ENCODE measurements around the gene FBLN2.

DNA sequence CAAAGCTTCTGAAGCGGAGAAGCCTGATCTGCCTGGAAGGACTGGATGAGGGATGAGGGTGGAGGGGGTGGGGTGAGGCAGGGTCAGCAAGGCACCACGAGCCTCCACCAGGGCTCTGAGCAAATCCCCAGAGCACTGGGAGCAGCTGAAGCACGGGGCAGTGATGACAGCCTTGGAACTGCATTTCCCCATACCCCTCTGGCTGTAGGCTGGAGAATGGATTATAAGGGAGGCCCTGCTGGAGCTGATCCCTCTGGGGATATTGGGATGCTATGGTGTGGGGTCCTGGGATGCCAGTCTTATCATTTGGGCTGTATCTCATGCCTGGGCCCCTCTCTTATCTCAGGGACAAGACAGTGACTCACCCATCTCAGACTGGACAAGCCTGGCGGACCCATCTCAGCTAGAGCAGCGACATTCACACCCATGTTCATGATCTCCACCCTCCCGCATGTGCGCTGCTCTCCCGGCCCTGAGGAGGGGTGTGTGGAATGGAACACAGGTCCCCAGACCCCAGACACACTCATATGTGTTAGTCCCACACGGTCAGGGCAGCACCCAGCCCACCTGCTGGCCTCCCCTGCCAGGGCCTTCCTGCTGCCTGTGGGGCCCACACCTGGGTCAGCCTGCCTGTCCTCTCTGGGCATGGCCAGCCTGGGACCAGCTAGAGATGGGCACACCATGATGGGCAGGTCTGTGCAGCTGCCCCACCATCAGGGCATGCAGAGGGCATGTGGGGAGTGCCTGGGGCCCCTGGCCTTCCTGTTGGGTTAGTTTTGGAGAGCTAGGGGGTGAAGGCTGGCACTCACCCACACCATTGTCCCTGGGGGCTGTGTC is 97.1 kb downstream of the FBLN2 start:
- TF ChIP-seq, protein P1, sequence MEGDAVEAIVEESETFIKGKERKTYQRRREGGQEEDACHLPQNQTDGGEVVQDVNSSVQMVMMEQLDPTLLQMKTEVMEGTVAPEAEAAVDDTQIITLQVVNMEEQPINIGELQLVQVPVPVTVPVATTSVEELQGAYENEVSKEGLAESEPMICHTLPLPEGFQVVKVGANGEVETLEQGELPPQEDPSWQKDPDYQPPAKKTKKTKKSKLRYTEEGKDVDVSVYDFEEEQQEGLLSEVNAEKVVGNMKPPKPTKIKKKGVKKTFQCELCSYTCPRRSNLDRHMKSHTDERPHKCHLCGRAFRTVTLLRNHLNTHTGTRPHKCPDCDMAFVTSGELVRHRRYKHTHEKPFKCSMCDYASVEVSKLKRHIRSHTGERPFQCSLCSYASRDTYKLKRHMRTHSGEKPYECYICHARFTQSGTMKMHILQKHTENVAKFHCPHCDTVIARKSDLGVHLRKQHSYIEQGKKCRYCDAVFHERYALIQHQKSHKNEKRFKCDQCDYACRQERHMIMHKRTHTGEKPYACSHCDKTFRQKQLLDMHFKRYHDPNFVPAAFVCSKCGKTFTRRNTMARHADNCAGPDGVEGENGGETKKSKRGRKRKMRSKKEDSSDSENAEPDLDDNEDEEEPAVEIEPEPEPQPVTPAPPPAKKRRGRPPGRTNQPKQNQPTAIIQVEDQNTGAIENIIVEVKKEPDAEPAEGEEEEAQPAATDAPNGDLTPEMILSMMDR (IDR thresholded peaks at IDR 0.05): no peak
- TF ChIP-seq POLR2A (IDR thresholded peaks at IDR 0.05; ENCODE audit: low read depth) (no peak), EP300 (IDR thresholded peaks at IDR 0.05) (no peak), POLR2AphosphoS5 (IDR thresholded peaks at IDR 0.05) (no peak)

Data from esophagus muscularis mucosa (tissue), 4 donors.